Measurements from ENCODE around the gene FAAP100. TPM values are rescaled to one million over a fixed set of nuclear protein-coding genes. Genes with fewer than 3 reads are reported as not detected.

FAAP100 gene
- polyA plus RNA-seq, 1 of the 3 experiments (the other 2 are of a cell fraction) = 18.9 TPM

DNA sequence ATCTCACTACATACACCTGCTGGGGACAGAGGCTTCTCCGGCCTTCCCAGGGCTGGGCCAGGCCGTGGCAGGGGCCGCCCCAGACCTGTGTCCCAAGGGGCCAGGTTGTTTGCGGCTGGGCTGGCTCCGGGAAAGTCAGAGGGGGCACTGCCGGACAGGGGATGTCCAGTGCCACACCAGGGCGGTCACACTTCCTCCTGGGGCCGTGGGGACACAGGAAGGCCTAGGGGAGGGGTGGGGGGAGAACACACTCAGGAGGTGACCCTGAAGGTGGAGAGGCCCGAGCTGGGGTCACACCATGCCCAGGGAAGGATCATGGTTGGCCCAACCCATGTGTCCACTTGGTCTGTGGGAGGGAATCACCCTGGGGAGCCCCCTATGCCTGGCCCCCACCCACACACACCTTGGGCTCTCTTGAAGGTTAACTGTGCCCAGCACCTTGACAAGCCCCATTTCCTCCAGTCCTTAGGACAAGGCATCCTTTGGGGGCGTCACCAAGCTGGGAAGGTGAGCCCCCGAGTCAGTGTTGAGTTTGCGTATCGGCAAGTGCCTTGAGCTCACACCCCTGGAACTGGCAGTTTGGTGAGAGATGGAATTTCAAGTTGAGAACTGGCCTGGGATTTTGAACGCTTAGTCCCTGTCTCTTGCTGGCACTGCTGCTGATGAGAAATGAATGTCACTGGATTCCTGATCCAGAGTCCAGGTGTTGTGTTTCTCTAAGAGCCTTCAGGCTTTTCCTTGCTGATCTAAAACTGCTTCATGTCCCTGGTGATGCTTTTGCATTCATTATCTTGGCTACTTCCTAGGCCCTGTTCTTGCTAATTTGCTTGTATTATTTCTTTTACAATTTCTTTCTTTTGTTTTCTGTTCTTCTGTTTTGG lies 31.9 kb downstream of the FAAP100 start:
- H3K9me3 ChIP-seq = no peaks in the 10 kb centered on the region
- H3K27ac ChIP-seq (ENCODE audit: low read depth in 2 of 2, low read length in 1 of 2) = no peak overlapping the region
- POLR2A ChIA-PET = no interaction called here
- H3K9ac ChIP-seq = no peak overlapping the region
- H3K36me3 ChIP-seq (replicated peaks in 1 of 2; ENCODE audit: control insufficient read depth in 1 of 2, insufficient read depth in 2 of 2, low read length in 1 of 2) = peaks cover 3% of the 10 kb centered on the region in 2 experiments
- H3K27me3 ChIP-seq (ENCODE audit: insufficient read depth) = no peaks in the 10 kb centered on the region
- CTCF ChIA-PET = interaction anchor here (1.7 kb wide), 1 partner anchor 36 kb away, joined by 8 read pairs; no protein-coding TSS in a partner anchor
- H3K4me3 ChIP-seq (ENCODE audit: low read depth in 2 of 2, low read length in 1 of 2) = no peak overlapping the region
- H4K20me1 ChIP-seq (ENCODE audit: insufficient read depth) = peaks cover 45% of the 10 kb centered on the region
- no peaks in the 10 kb centered on the region for H3K9me2 ChIP-seq
- peaks cover 34% of the 10 kb centered on the region for H3F3A ChIP-seq (replicated peaks; ENCODE audit: insufficient read depth)
- no peak overlapping the region for H2AFZ ChIP-seq (ENCODE audit: low read depth)
- peaks cover 60% of the 10 kb centered on the region for H3K79me2 ChIP-seq (ENCODE audit: insufficient read depth)
- no peak overlapping the region for H3K4me2 ChIP-seq
- no peak for TF ChIP-seq GABPA (IDR thresholded peaks at IDR 0.05; ENCODE audit: low read depth)
- no peak for TF ChIP-seq ELF1 (IDR thresholded peaks at IDR 0.05)
- TF ChIP-seq, protein P1, sequence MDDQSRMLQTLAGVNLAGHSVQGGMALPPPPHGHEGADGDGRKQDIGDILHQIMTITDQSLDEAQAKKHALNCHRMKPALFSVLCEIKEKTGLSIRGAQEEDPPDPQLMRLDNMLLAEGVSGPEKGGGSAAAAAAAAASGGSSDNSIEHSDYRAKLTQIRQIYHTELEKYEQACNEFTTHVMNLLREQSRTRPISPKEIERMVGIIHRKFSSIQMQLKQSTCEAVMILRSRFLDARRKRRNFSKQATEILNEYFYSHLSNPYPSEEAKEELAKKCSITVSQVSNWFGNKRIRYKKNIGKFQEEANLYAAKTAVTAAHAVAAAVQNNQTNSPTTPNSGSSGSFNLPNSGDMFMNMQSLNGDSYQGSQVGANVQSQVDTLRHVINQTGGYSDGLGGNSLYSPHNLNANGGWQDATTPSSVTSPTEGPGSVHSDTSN (IDR thresholded peaks at IDR 0.05) = no peak
- TF ChIP-seq TCF12 (IDR thresholded peaks at IDR 0.05) = no peak
- TF ChIP-seq NFIC (IDR thresholded peaks at IDR 0.05; ENCODE audit: borderline replicate concordance) = no peak
- no peak for TF ChIP-seq TEAD4 (IDR thresholded peaks at IDR 0.05; ENCODE audit: borderline replicate concordance, insufficient read depth)
- no peak for TF ChIP-seq GATA2 (CRISPR knock-in tag; IDR thresholded peaks at IDR 0.05)
- TF ChIP-seq, protein P2, sequence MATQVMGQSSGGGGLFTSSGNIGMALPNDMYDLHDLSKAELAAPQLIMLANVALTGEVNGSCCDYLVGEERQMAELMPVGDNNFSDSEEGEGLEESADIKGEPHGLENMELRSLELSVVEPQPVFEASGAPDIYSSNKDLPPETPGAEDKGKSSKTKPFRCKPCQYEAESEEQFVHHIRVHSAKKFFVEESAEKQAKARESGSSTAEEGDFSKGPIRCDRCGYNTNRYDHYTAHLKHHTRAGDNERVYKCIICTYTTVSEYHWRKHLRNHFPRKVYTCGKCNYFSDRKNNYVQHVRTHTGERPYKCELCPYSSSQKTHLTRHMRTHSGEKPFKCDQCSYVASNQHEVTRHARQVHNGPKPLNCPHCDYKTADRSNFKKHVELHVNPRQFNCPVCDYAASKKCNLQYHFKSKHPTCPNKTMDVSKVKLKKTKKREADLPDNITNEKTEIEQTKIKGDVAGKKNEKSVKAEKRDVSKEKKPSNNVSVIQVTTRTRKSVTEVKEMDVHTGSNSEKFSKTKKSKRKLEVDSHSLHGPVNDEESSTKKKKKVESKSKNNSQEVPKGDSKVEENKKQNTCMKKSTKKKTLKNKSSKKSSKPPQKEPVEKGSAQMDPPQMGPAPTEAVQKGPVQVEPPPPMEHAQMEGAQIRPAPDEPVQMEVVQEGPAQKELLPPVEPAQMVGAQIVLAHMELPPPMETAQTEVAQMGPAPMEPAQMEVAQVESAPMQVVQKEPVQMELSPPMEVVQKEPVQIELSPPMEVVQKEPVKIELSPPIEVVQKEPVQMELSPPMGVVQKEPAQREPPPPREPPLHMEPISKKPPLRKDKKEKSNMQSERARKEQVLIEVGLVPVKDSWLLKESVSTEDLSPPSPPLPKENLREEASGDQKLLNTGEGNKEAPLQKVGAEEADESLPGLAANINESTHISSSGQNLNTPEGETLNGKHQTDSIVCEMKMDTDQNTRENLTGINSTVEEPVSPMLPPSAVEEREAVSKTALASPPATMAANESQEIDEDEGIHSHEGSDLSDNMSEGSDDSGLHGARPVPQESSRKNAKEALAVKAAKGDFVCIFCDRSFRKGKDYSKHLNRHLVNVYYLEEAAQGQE (IDR thresholded peaks at IDR 0.05; ENCODE audit: low read depth, low read length) = no peak
- no peak for TF ChIP-seq USF2 (IDR thresholded peaks at IDR 0.05; ENCODE audit: borderline replicate concordance, low read depth, low read length)
- no peak for TF ChIP-seq RAD21 (IDR thresholded peaks at IDR 0.05; ENCODE audit: low read length)
- 94% methylated on average over 9 of the region's 14 CpGs for WGBS (ENCODE audit: low lambda C conversion rate)
- peaks cover 17 to 35% of the 10 kb centered on the region in 2 experiments; a peak in 3 of 4 replicates for H3K4me1 ChIP-seq (ENCODE audit: control insufficient read depth in 1 of 2, insufficient read depth in 2 of 2, low read depth in 1 of 2, low read length in 1 of 2)
- no peak for DNase-seq
